Neural cell (in vitro differentiated cells): ENCODE measurements around the gene TMIGD3. TPM values are rescaled to one million over a fixed set of nuclear protein-coding genes. Genes with fewer than 3 reads are reported as not detected.

Experiments used
- H2AFZ ChIP-seq: fragments of 200-600, 300-800 bp; sonication (generic), shearing (Covaris generic); 2 replicates; pipeline ENCODE4 v1.6.0; 2014; ENCODE audit warnings: low read depth, mild to moderate bottlenecking, antibody characterized with exemption, low read length, moderate library complexity
- H3F3A ChIP-seq: fragments of 200-600 bp; shearing (Covaris generic); 2 replicates; pipeline ENCODE4 v1.6.1; 2016; ENCODE audit warnings: mild to moderate bottlenecking, moderate library complexity, mixed read lengths, antibody characterized with exemption, low read length; ENCODE audit not compliant: insufficient read depth, poor library complexity, severe bottlenecking
- H3K27ac ChIP-seq: fragments of 200-600, 300-800 bp; sonication (generic), shearing (Covaris generic); 2 replicates; pipeline ENCODE4 v1.5.1; 2014; ENCODE audit warnings: mild to moderate bottlenecking, low read length, moderate library complexity
- H3K27me3 ChIP-seq: fragments of 300-800, 200-600 bp; sonication (generic), shearing (Covaris generic); 2 replicates; pipeline ENCODE4 v1.6.0; 2014; ENCODE audit warnings: mild to moderate bottlenecking, low read depth, low read length, moderate library complexity; ENCODE audit not compliant: insufficient read depth
- H3K36me3 ChIP-seq: fragments of 300-800, 200-600 bp; sonication (generic), shearing (Covaris generic); 2 replicates; pipeline ENCODE4 v1.5.1; 2014; ENCODE audit warnings: mild to moderate bottlenecking, antibody characterized with exemption, low read length, moderate library complexity; ENCODE audit not compliant: insufficient read depth
- H3K4me2 ChIP-seq: fragments of 300-800, 200-600 bp; sonication (generic), shearing (Covaris generic); 2 replicates; pipeline ENCODE4 v1.6.0; 2014; ENCODE audit warnings: mild to moderate bottlenecking, low read length
- H3K4me3 ChIP-seq: fragments of 300-800, 200-600 bp; sonication (generic), shearing (Covaris generic); 2 replicates; pipeline ENCODE4 v1.5.1; 2014; ENCODE audit warnings: mild to moderate bottlenecking, low read length, moderate library complexity
- H3K79me2 ChIP-seq: fragments of 200-600 bp; shearing (Covaris generic); replicated peaks from 2 replicates; pipeline ENCODE4 v1.6.0; 2014; ENCODE audit warnings: mild to moderate bottlenecking, low read length, moderate library complexity; ENCODE audit not compliant: insufficient read depth
- H3K9ac ChIP-seq: fragments of 300-800, 200-600 bp; sonication (generic), shearing (Covaris generic); 2 replicates; pipeline ENCODE4 v1.6.1; 2016; ENCODE audit warnings: mild to moderate bottlenecking, low read length, mixed read lengths
- H3K9me2 ChIP-seq: fragments of 200-600 bp; shearing (Covaris generic); 2 replicates; pipeline ENCODE4 v1.6.1; 2016; ENCODE audit warnings: mild to moderate bottlenecking, low read length, mixed read lengths; ENCODE audit not compliant: insufficient read depth
- H3K9me3 ChIP-seq: fragments of 200-600, 300-800 bp; sonication (generic), shearing (Covaris generic); 2 replicates; pipeline ENCODE4 v1.6.1; 2016; ENCODE audit warnings: mild to moderate bottlenecking, mixed run types, low read length, moderate library complexity, mixed read lengths
- H4K20me1 ChIP-seq: fragments of 200-600 bp; shearing (Covaris generic); 2 replicates; pipeline ENCODE4 v1.6.1; 2016; ENCODE audit warnings: mild to moderate bottlenecking, mixed run types; ENCODE audit not compliant: insufficient read depth
- CTCF ChIP-seq: fragments of 450-650 bp; IDR thresholded peaks from 2 replicates; pipeline ENCODE4 v1.5.1; 2014; ENCODE audit warnings: antibody characterized with exemption, mild to moderate bottlenecking, moderate library complexity; ENCODE audit not compliant: poor library complexity, severe bottlenecking
- EP300 ChIP-seq: fragments of 450-650 bp; conservative IDR thresholded peaks from 2 replicates; pipeline ENCODE4 v1.6.1; 2014; ENCODE audit warnings: antibody characterized with exemption, mild to moderate bottlenecking, moderate library complexity; ENCODE audit not compliant: poor library complexity, severe bottlenecking
- EZH2 ChIP-seq: fragments of 200-600, 300-800 bp; shearing (Covaris generic), sonication (generic); IDR thresholded peaks from 2 replicates; pipeline ENCODE4 v1.6.1; 2014; ENCODE audit warnings: antibody characterized with exemption, low read length, borderline replicate concordance, mild to moderate bottlenecking; ENCODE audit not compliant: insufficient read depth, poor library complexity, severe bottlenecking
- MXI1 ChIP-seq: fragments of 450-650 bp; conservative IDR thresholded peaks from 2 replicates; pipeline ENCODE4 v1.6.1; 2014; ENCODE audit warnings: antibody characterized with exemption, mild to moderate bottlenecking; ENCODE audit not compliant: poor library complexity, severe bottlenecking
- POLR2AphosphoS5 ChIP-seq: IDR thresholded peaks from 2 replicates; pipeline ENCODE4 v1.6.1; 2012
- RAD21 ChIP-seq: fragments of 450-650 bp; conservative IDR thresholded peaks from 2 replicates; pipeline ENCODE4 v1.6.1; 2014; ENCODE audit warnings: antibody characterized with exemption, mild to moderate bottlenecking, moderate library complexity
- SMC3 ChIP-seq: fragments of 450-650 bp; conservative IDR thresholded peaks from 2 replicates; pipeline ENCODE4 v1.6.1; 2014; ENCODE audit warnings: antibody characterized with exemption, mild to moderate bottlenecking, moderate library complexity; ENCODE audit not compliant: poor library complexity
- TAF1 ChIP-seq: IDR thresholded peaks from 2 replicates; pipeline ENCODE4 v1.6.1; 2012; ENCODE audit warnings: low read depth
- polyA plus RNA-seq: library from polyadenylated mRNA; depleted of rRNA; stranded (reverse); fragments of >200 nt; gene quantifications from 2 replicates; pipeline ENCODE4 v1.2.3, GENCODE V29; 2014
- TF ChIP-seq, protein P1 (sequence below): IDR thresholded peaks from 2 replicates; pipeline ENCODE4 v1.6.1; 2012; ENCODE audit warnings: borderline replicate concordance

The TMIGD3 gene
- polyA plus RNA-seq, 1 donor from 2014 or later: not detected

DNA sequence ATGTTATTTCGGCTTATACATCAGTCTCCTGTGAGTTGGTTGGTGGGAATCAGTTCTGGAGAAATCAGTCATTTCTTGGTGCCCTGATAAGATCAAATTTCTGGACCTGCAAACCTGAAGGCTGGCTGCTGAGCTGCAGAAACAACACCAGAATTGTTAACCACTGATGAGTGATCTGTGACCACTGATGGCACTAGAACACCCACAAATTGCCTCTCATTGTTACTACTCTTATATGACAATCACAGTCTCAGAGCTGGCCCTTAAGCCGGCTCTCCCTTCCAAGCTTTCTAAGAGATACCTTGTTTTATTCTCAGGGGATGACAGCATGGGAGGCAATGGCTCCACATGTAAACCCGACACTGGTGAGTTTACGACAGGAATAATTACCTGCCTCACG lies 27.7 kb downstream of the TMIGD3 start:
- no peaks in the 10 kb centered on the region for H3K79me2 ChIP-seq
- no peaks in the 10 kb centered on the region for H3K9me2 ChIP-seq
- TF ChIP-seq SMC3: no peak
- TF ChIP-seq EP300: no peak
- TF ChIP-seq, protein P1, sequence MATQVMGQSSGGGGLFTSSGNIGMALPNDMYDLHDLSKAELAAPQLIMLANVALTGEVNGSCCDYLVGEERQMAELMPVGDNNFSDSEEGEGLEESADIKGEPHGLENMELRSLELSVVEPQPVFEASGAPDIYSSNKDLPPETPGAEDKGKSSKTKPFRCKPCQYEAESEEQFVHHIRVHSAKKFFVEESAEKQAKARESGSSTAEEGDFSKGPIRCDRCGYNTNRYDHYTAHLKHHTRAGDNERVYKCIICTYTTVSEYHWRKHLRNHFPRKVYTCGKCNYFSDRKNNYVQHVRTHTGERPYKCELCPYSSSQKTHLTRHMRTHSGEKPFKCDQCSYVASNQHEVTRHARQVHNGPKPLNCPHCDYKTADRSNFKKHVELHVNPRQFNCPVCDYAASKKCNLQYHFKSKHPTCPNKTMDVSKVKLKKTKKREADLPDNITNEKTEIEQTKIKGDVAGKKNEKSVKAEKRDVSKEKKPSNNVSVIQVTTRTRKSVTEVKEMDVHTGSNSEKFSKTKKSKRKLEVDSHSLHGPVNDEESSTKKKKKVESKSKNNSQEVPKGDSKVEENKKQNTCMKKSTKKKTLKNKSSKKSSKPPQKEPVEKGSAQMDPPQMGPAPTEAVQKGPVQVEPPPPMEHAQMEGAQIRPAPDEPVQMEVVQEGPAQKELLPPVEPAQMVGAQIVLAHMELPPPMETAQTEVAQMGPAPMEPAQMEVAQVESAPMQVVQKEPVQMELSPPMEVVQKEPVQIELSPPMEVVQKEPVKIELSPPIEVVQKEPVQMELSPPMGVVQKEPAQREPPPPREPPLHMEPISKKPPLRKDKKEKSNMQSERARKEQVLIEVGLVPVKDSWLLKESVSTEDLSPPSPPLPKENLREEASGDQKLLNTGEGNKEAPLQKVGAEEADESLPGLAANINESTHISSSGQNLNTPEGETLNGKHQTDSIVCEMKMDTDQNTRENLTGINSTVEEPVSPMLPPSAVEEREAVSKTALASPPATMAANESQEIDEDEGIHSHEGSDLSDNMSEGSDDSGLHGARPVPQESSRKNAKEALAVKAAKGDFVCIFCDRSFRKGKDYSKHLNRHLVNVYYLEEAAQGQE: no peak
- no peak for TF ChIP-seq EZH2
- no peak for TF ChIP-seq TAF1
- no peak for TF ChIP-seq POLR2AphosphoS5
- TF ChIP-seq MXI1: no peak
- no peak for TF ChIP-seq RAD21
- no peak for TF ChIP-seq CTCF
- no peaks in the 10 kb centered on the region for H4K20me1 ChIP-seq
- no peaks in the 10 kb centered on the region for H3K36me3 ChIP-seq
- H3K4me2 ChIP-seq: no peak overlapping the region
- no peaks in the 10 kb centered on the region for H3K9me3 ChIP-seq
- H3K27me3 ChIP-seq: no peaks in the 10 kb centered on the region
- no peak overlapping the region for H2AFZ ChIP-seq
- no peak overlapping the region for H3K4me3 ChIP-seq
- H3F3A ChIP-seq: no peaks in the 10 kb centered on the region
- H3K27ac ChIP-seq: no peak overlapping the region
- H3K9ac ChIP-seq: no peak overlapping the region

- Histone ChIP-seq H3K4me2 (no peak overlapping the region), H3F3A (no peaks in the 10 kb centered on the region), H3K27me3 (no peaks in the 10 kb centered on the region), H3K27ac (no peak overlapping the region), H3K4me3 (no peak overlapping the region), H3K36me3 (no peaks in the 10 kb centered on the region), H2AFZ (no peak overlapping the region), H3K9me2 (no peaks in the 10 kb centered on the region), H3K79me2 (no peaks in the 10 kb centered on the region), H3K9me3 (no peaks in the 10 kb centered on the region), H3K9ac (no peak overlapping the region), H4K20me1 (no peaks in the 10 kb centered on the region)
- TF ChIP-seq, protein P1: no peak
- TF ChIP-seq EZH2 (no peak), POLR2AphosphoS5 (no peak), MXI1 (no peak), TAF1 (no peak), EP300 (no peak), SMC3 (no peak), RAD21 (no peak)
These were observed 28.9 kb downstream of the TMIGD3 start for GRCh38 chr1:111474521-111474920.
